Activated CD4-positive, alpha-beta T cell treated with anti-CD3 and anti-CD28 coated beads, Interleukin-2, amount 50 U/mL, for 24 hours (primary cell): ENCODE data around the gene MYH16.
"Not testable (repeated sequence)": the region's sequence is repeated elsewhere in the genome, so short reads cannot be mapped to it uniquely, and the experiment has no call there.

Experiments
- DNase-seq, 2 donors: peaks; one replicate each; pipeline ENCODE4 v3.0.0-alpha.2; 2020; ENCODE audit warnings: low read depth in 1 of 2, low spot score in 1 of 2

MYH16 gene

DNA sequence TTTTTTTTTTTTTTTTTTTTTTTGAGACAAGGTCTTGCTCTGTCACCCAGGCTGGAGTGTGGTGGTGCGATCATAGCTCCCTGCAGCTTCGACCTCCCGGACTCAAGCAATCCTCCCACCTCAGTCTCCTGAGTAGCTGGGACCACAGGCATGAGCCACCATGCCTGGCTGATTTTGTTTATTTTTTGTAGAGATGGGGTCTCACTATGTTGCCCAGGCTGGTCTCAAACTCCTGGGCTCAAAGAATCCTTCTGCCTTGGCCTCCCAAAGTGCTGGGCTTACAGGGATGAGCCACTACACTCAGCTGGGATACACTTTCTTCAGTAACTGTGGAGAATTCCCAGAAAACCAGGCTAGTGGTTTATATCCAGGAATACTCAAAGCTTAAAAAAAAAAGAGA is 78.0 kb downstream of the MYH16 start:
- not testable (repeated sequence) for DNase-seq

GRCh38 chr7:99352247-99352646 is 79.6 kb downstream of the MYH16 start:
- DNase-seq, result no peak

- no peak for DNase-seq
Measured at GRCh38 chr7:99355098-99355497, 82.5 kb downstream of the MYH16 start.

DNA sequence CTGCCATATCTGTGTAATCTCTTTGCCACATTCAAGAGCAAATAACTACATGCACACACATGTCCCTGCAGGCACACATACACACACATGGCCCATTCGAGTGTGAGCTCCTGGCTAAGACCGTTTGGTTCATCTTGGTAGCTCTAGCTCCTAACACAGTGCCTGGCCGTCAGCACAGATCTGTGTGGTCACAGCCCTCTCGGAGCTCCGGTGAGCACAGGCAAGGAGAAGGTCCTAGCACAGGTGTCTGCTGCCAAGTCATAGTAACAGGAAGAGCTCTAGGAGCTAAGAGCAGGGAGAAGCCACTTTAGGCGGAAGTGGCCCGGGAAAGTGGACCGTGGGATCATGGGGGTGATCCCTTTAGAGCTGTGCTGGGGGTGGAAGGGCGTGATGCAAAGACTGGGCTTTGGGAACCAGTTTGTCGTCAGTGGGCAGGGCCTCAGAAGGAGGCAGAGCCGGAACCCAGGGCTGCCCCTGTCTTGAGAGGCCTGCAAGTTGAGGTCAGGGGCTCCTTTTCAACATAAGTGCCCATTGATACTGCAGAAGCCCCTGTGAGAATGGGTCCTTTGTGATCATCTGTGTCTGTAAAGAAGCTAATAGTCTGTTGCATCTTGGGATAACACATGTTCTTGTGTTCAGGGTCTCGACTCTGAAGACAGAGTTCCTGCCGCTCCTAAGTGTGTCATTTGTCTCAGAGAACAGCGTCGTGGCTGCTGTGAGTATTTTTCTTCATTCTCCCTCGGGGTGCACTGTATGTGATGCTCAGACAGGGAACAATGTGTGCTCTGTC is 85.3 kb downstream of the MYH16 start:
- no peak for DNase-seq

DNA sequence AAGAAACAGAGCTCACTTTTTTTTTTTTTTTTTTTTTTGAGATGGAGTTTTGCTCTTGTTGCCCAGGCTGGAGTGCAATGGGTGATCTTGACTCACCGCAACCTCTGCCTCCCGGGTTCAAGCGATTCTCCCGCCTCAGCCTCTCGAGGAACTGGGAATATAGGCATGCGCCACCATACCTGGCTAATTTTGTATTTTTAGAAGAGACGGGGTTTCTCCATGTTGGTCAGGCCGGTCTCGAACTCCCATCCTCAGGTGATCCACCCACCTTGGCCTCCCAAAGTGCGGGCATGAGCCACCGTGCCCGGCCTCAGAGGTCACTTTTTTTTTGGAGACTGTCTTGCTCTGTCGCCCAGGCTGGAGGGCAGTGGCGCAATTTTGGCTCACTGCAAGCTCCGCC is 85.9 kb downstream of the MYH16 start:
- not testable (repeated sequence) for DNase-seq

GRCh38 chr7:99359465-99360154 is 87.0 kb downstream of the MYH16 start:
- no peak for DNase-seq
